HuH-7 (cell line): ENCODE data around the gene SNCG.
"Not testable (repeated sequence)": the region's sequence is repeated elsewhere in the genome, so short reads cannot be mapped to it uniquely, and the experiment has no call there.

ENCODE experiments used
- DNase-seq: peaks from one replicate; pipeline ENCODE4 v3.0.0; 2011; ENCODE audit warnings: low spot score

SNCG gene

DNA sequence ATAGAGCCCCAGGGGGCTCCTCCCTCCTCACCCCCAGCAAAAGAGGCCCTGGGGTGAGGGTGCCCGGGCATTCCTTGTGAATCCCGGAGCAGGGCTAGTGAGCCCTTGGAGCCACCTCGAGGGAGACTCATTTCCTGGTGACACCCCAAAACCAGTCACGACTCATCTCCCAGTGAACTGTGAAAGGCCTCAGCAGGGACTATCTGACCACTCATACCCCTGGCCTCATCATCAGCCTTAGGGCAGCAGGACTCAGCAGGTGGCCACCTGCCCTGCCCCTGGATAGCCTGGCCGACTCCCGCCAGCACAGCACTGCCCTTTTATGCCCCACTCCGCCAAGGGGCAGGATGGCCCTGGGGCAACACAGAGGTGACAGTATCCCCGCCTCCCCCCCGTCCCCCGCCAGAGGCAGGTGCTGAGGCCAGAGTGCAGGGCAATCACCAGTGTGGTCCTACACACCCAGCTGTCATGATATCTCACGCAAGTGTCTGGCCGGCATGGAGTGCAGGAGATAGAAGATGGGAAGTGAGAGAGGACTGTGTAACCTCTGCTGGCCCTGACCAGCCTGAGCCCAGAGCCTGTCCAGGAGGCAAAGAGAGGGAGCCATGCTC is 3.2 kb downstream of the SNCG start:
- DNase-seq: no peak

DNA sequence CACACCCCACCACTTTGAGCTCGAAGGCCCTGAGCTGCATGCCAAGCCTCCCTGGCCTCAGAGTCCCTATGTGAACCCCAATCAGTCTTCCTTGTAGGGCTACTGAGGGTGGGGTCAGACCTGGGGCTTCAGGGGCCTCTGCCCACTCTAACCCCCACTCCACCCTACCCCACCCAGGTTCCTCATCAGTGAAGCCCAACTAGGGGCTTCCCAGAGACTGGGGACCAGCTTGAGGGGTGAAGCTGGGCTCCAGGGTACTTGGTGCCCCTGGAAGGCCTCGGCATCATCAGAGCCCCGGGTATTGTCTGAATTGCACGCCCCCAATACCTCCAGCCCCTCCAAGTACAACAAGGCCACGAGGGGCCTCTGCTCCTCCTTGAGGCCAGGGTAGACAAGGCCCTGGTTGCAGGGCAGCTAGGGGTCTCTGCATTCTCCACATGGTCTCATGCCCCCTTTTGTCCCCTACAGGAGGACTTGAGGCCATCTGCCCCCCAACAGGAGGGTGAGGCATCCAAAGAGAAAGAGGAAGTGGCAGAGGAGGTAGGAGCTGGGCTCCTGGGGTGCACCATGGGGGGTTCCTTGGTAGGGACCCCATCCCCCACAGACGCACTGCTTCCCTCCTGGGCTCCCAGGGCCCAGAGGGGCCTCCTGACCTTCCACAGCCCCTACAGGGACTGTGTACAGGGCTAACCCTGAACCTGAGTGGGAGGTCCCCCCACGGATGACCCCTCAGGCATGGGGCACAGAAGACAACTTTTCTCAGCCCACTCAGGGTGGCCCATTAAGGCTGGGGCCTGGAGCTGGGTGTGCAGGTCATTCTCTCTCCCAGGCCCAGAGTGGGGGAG is 4.0 kb downstream of the SNCG start:
- no peak for DNase-seq

DNA sequence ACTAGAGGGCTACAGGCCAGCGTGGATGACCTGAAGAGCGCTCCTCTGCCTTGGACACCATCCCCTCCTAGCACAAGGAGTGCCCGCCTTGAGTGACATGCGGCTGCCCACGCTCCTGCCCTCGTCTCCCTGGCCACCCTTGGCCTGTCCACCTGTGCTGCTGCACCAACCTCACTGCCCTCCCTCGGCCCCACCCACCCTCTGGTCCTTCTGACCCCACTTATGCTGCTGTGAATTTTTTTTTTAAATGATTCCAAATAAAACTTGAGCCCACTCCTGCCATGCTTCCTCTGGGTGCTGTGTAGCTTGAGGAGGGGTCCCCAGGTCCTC is 4.5 kb downstream of the SNCG start:
- DNase-seq: no peak

- DNase-seq: no peak
These were observed 5.0 kb downstream of the SNCG start for GRCh38 chr10:86963341-86963919.

DNA sequence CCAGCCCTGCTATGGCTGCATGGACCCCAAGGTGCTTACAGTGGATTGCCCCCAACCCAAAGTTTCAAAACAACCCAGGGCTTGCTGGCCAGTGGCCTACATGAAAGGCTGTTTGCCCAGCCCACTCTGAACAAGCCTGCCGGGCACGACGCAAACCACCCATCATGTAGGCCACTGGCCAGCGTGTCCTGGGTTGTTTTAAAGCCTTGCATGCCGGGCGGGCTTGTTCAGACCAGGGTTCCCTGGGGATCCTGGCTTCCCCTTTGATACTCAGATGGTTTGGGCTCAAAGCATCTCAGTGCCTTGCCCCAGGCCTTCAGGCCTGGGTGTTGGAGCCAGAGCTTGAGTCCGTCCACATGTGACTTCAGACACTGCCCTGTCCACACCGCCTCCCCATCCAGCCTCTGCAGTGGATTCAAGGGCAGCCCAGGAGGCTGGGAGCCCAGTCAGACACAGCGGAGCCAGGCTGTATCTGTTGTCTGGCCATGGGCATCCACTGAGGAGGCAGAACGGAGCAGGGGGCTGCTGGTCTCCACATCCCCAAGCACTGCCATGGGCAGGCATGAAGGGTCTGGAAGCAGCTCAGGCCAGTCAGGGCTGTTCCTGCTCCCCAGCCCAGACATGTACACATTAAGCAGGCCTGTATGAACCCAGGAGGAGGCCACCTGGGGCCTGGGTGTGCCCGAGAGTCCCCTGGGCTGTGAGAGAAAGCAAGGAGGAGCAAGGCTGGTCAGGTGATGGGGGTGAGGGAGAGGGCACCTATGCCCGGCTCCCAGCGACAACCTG is 5.9 kb downstream of the SNCG start:
- no peak for DNase-seq

DNA sequence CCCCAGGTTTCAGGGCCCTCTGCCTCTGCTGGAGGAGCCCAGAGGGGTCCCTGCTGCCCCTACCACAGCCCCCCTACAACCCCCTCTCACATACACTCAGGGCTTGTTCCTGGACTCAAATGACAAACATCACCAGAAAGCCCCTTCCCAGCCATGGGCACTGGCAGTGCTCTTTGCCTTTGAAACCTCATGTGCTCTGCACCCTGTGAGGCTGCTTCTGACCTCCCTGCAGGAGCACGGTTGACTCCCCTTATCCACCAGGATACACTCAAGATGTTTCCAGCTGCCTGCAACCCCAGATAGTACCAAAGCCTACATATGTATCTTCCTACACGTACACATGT is 6.4 kb downstream of the SNCG start:
- DNase-seq: no peak

DNA sequence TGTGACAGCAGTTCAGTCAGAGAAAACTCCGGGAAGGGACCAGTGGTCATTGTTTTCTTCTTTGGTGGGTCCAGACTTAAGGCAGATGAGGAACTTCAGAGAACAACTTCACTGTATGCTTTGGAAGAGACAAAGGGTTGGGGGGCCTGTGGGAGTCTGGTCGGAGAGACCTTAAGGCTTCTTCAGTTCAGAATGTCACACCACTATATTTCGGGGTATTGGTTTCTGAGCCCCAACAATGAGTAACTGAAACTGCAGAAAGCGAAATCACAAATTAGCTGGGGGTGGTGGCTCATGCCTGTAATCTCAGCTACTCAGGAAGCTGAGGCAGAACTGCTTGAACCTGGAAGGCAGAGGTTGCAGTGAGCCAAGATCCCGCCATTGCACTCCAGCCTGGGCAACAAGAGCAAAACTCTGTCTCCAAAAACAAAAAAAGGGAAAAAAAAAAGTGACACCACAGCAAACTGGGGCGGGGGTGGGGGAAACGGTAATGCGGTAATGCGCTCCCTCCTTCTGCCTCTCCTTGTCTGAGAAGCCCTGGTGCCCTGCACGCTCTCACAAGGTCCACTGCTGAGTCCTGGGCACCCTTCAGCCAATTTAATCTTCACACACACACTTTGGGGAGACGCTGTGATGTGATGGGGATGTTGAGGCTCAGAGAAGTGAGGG is 7.7 kb downstream of the SNCG start:
- no peak for DNase-seq

GRCh38 chr10:86967481-86967941 is 9.1 kb downstream of the SNCG start:
- DNase-seq: peak; percentile 3

DNA sequence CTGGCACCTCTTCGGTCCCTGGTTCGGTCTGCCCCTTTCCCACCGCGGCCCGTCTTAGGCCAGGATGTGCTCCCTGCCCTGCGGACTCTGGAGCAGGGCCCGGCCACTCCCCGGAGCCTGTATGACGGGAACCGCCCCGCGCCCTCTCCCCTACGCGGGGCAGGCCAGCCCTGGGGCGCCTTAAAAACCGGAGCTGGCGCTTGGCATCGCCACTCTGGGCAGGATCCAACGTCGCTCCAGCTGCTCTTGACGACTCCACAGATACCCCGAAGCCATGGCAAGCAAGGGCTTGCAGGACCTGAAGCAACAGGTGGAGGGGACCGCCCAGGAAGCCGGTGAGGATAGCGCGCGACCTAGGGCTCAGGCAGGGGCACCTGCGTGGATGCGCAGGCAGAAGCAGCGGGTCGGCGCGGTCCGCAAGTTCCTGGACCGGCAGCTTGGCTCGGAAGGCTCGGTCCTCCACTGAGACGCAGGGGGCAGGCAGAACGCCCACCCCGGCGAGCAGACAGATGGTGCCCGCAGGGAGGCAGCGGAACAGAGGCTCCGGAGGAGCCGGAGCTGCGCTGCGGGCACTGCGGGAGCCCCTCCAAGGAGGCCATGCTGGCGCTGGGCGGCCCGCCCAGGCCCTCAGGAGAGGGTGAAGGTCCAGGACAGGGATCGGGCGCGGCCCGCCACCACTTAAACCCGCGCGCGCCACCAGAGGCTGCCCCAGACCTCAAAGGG is 10.0 kb downstream of the SNCG start, which contains the start of gene ADIRF:
TSS of gene ADIRF (plus strand) at position 212 of the 723 bp plus-strand sequence. CDS start at position 275, 63 bp downstream.
- DNase-seq: no peak

- no peak for DNase-seq
These were observed 10.6 kb downstream of the SNCG start for GRCh38 chr10:86968994-86969355.

DNA sequence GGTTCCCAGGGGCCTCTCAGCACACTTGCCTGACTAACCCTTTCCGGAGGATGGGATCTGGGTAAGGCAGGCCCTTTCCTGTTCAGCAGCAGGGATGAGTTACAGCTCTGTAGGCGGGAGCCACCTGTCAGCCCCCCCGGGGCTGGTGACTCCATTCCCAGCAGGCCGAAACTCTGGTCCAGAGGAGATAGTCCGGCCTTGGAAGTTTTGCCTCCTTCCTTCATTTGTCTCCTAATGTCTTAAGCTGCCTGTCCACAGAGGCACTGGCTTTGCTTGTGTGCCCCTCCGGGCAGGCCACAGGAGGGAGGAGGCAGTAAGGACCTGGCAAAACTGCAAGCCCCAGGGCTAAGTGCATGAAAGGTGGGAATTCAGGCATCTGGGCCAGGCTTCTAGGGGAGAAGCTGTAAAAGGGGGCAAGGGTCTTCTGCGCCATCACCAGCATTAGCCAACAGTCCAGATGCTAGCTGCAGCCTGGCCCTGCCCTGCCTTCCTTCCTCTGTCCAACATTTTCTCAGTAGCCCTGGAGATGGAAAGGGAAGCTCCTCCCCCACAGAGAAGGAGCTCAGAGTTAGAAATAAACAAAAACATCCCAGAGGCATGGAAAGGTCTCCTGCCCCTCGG is 11.1 kb downstream of the SNCG start:
- no peak for DNase-seq

GRCh38 chr10:86970162-86970981 is 12.0 kb downstream of the SNCG start:
- no peak for DNase-seq

GRCh38 chr10:86970982-86971231 is 12.5 kb downstream of the SNCG start:
- no peak for DNase-seq

DNA sequence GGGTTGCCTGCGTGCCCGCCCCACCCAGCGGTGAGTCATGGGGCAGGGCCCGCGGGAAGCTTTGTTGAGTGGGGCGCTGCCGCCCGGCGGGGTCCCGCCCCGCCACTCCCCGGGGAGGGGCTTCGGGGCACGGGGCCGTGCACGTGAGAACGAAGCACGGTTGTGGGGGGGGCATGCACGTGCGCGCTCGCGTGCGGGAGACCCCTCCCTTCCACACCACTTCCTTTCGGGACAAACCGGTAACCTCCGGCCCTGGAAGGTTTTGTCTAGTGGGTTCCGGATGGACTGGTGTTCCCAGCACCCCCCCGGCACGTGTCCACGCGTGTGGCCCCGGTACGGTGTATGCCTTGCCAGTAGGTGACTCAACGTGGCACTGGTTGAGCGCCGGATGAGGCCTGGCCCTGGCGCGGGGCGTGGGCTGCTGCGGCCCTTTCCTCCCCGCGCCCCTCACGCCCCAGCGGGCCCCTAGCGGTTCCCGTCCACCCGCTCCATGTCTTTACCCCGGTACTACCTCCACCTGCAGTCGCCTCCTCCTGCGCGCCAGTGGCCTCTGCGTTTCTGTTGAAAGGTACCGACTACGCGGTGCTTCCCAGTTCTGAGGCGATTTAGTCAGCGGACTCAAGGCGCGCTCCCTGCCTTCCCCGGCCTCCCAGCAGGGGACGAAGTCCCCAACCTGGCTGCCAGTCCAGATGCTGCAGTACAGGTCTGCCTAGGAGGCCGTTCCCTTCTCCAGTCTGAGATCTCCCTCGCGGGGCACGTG is 13.0 kb downstream of the SNCG start:
- no peak for DNase-seq

- no peak for DNase-seq
These were observed 14.4 kb downstream of the SNCG start for GRCh38 chr10:86972613-86973380.

GRCh38 chr10:86974484-86974883 is 16.1 kb downstream of the SNCG start:
- DNase-seq: no peak

DNA sequence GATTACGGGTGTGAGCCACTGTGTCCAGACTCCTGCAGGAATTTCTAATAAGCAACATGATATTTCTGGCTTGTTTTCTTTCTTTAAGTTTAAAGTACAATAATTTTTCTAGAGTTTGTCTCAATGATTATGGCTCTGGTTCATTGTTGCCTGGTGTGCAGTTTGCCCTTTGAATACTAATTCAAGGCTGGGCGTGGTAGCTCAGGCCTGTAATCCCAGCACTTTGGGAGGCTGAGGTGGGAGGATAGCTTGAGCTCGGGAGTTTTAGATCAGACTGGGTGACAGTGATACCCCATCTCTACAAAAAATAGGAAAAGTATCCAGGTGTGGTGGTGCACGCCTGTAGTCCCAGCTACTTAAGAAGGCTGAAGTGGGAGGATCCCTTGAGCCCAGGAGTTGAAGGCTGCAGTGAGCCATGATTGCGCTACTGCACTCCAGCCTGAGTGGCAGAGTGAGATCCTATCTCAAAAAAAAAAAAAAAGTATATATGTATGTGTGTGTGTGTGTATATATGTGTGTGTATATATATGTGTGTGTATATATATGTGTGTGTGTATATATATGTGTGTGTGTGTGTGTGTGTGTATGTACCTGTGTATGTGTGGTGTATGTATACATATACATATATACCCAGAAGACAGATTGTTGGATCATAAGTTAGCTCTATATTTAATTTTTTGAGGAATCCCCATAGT is 18.1 kb downstream of the SNCG start:
- DNase-seq: no peak

DNA sequence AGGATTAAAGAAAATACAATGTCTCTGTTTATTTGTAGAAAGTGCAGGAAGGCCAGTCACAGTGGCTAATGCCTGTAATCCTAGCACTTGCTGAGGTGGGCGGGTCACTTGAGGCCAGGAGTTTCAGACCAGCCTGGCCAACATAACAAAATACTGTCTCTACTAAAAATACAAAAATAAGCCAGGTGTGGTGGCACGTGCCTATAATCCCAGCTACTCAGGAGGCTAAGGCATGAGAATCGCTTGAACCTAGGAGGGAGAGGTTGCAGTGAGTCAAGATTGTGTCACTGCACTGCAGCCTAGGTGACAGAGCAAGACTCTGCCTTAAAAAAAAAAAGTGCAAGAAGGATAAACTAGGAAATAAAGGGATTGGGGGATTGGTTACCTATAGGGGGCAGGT is 20.1 kb downstream of the SNCG start:
- DNase-seq: not testable (repeated sequence)
